ENCODE results near the gene CCDC158. TPM values are rescaled to one million over a fixed set of nuclear protein-coding genes. Genes with fewer than 3 reads are reported as not detected.

The CCDC158 gene
- not detected in 2 replicates for total RNA-seq

DNA sequence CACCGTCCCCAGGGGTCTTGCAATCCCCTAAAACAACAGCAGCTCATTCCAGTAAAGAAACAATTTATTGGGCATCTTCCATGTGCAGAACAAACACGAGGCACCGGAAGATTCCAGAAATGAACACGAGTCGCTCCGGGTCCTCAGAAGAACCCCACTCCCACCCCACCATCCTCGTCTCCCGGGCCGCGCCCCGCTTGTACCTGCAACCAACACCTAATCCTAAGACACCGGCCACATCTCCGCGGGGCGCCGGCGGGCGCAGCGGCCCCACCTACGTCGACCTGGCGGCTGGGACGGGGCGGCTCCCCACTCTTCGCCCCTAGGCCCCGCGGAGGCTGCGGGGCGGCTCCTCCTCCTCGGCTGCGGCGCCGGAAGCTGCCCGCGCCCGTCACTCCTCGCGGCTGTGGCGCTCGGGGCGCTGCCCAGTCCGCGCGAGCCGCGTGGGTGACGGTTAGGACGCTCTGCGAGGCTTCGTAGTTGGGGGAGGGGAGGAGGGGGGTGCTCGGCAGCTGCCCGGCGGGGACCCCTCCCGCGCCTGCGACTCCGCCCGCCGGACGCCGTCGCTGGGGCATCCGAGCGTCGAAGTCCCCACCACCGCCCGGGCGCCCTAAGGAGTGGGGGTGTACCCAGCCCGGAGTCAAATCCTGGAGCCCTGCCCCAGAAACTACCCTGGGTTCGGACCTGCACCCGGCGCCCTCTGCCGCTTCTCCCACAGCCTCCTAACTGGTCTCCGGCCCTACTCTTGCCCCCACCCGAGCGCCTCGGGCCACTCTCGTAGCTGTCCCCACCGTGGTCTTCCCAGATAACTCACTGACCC lies at the start of gene CCDC158:
Gene CCDC158, minus strand, starts transcription at position 380 of the 820 bp plus-strand sequence. CDS start 17,934 bp downstream, outside the sequence.

DNA sequence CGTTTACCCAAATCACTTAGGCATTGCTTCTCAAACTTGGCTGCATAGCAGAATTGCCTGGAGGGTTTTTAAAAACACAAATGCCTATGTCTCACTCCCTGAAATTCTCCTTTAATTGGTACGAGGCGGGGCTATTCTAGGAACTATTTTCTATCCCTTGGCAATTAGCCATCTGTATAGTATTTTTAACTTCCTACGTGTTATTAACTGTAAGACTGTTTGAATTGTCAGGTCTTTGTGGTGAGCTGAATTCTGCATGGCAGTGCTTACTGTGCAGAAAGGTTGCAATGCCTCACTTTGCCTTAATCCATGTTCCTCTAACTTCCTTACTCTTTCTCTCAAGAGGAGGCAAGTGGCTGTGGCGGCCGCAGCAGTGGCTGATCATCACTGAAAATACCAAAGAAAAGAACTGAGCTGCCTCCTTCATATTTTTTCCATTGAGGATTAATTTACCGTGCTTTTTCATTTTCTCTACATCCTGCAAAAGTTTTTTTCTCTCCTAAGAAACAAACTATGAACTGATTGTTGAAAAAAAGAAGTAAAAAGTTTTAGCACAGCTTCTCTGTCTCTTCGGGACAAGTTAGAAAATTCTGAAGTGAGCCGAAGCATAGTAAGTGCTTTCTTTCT lies 14.1 kb upstream of the CCDC158 start, which contains the start of gene SHROOM3:
Gene SHROOM3, plus strand, starts transcription at position 329 of the 627 bp plus-strand sequence. CDS start 824 bp downstream, outside the sequence.

DNA sequence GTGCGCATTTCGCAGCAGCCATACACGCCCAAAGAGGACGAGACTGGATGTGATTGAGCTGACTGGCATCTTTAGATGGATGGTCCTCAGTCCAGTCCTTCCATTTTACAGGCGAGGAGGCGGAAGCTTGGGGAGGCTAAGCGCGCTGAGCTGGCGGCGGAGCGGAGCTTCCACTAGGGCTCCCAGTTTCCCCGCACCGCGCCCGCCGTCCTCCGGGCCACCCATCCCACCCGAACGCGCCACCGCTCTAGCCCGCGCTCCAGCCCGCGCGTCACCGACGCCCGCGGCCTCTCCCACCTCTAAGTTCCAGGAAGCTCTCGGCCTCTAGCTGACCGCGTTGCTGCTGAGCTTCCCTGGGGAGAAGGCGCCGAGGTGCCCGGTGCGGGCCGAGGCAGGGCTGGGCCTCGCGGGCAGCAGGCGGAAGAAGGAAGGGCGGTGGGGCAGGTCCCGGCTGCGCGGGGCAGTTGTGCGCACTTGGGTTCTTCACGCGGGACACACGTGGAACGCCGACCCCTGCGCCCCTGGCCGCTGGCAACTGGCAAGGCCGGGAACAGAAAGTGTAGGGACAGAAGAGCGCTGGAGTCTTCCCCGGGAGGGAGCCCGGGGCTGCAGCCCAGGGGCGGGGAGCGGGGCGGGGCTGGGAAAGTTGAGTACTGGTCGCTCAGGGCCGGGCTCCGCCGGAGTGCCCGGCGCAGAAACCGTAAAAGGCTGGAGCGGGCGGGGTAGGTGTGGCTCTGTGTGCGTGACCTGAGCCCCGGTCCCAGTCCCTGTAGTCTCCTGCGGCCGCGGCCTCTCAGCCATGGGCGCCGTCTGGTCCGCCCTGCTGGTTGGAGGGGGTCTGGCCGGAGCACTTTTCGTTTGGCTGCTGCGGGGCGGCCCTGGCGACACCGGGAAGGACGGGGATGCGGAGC lies 114.7 kb downstream of the CCDC158 start, which contains the start of gene STBD1:
Gene STBD1, plus strand, starts transcription at position 763 of the 911 bp plus-strand sequence. Its CDS starts 37 bp downstream, at position 800.

Small RNAs within 50 kb of the gene (small RNA-seq; reads per million reads assigned to genes)
- not detected for gene RF00278
- gene RNU6-1000P, result not detected

Other genes with a start within 250 kb of the CCDC158 start
- gene SCARB2, start 207.3 kb downstream of the CCDC158 start, total RNA-seq, result 152 and 153 TPM in 2 replicates
- not detected in 2 replicates for gene FAM47E, start 169.4 kb downstream of the CCDC158 start, total RNA-seq
- 0.98 and 1.7 TPM in 2 replicates for gene STBD1, start 114.4 kb downstream of the CCDC158 start, total RNA-seq
- gene SHROOM3, start 14.1 kb upstream of the CCDC158 start, total RNA-seq, result 1.6 and 2.7 TPM in 2 replicates